NCI-H345 treated with DMSO at 0.1 percent for 48 hours (cell line): ENCODE data around the gene MAP7.

ENCODE experiments used
- DNase-seq: peaks from one replicate; lab custom pipeline; 2025; ENCODE audit not compliant: unreplicated experiment; lab: John Stamatoyannopoulos, UW

Gene MAP7

DNA sequence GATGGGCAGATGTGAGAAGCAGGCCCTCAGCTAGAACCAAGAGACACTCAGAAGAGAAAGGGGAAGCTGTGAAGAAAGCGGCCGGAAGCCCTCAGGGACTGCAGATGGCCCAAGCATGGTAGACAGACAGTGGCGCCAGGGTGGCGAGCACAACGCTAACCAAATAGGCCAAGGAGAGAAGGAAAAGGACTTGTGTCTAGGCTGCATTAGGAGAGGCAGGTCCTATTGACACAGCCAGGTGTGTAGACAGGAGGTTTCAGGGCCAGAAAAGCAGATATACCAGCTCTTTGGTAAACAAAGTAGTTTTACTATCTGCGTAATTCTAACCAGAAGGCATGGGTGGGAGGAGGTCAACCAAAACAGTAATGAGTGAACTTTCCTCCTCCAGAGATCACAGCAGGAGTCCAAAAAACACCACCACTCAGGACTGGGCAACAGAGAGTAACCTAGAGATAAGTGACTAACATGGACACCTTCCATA is 15.8 kb upstream of the MAP7 start:
- DNase-seq: no peak

DNA sequence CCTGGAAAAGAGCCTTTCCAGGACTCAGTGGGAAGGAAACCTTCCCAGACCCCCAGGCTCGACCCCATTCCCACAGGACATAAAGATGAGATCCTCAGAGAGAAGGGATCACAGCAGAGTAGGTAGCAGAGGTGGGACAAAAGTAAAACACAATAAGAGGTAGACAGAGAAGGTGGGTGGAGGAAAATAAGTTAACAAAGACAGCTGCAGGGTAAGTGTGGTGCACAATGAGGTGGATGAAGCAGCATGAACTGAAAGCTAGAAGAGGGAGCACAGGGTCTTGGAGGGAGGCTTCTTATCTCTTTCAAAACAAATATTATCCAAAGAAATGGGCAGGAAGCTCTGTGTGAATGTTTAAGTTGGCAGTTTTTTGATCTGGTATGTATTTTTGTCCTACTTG is 14.0 kb upstream of the MAP7 start:
- no peak for DNase-seq

DNA sequence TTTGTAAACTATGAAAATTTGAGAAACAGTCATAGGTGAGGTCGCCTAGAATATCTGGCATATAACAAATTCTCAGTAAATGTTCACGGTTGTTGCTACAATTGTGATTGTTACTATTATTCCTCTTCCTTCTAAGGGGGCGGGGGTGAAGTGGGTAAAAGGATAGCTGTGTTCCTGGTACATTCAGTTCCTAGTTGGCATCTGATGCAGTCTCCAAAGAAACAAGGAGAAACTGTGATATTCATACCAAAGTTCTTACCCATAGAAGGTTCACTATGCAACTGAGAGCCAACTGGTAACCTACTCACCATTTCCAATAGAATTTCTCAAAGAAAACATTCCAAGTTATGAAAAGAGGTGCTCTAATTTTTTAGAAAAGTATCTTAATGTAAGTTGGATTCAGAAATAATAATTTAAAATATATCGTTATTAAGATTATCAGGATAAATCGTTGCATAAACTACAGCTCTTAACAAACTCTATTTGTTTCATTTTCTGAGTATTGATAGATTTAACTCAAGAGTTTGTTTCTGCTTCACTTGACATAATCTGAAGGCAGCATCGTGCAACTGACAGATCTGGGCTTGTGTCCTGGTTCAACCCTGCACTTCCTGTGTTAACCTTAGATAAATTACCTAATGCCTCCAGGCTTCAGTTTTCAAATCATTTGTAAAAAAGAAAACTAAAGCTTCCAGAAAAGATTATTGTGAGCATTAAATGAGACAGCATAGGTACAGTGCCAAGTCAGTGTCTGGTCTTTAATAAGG is 13.3 kb upstream of the MAP7 start:
- no peak for DNase-seq

DNA sequence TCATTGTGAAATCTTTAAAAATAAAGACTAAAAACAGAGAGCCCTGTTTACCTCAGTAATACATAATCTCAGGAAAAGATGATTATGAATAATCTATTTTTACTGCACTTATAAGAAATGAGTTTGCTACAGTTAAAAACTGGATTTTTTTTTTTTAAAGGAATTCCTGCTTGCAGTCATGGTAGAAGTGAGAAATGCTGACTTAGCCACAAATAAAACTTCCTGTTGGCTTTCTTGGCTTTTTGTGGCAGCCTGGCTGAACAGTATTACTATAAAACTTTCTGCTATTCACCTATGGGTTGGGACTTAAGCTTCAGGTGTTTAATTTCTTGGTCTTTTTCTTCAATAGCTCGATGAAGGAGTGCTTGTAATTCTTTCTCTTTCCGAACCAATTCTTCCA is 12.0 kb upstream of the MAP7 start:
- no peak for DNase-seq

DNA sequence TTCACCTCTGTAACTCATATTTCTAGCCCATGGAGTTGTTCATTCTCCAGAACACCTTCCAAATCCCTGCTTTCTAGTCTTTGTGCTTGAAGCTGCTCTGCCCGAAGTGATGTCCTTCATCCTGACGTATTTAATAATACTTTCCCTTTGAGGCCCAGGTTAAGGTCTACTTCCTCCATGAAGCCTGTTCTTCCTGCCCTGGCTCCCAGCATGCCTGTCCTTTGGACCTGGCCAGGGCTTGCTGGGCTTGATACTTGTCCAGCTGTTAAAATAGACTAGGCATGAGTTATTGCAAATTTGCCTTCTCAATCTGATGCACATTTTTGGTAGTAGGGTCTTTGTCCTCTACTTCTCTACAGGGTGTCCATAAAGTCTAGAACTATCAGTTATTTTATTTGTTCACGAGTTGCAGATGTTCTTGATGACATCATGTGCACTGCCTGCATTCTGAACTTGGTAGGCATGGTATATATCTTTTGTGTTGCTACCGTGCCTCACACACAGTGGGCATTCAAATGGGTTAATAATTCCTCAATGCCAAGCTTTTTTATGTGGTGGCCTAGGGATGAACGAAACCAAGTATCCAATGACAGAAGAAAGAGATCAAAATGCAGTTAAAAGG is 3.1 kb upstream of the MAP7 start:
- DNase-seq: no peak

DNA sequence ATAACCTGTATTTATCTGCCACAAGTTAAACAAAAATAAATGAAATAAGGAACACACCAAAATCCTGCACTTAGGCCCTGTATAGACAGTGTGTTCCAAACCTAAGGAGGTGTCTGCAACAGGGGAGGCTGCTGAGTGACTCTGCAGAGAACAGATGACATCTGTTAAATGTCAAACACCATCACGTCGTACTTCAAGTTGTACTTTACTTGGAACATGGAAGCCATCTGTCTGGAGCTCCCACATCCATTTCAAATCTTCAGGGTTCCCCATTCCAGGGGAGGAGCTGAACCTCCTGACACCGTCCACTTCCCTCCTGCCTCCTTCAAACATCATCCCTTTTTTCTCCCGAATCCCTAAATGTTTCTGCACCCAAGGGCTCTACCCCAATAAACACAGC is 1.8 kb upstream of the MAP7 start:
- DNase-seq: no peak

DNA sequence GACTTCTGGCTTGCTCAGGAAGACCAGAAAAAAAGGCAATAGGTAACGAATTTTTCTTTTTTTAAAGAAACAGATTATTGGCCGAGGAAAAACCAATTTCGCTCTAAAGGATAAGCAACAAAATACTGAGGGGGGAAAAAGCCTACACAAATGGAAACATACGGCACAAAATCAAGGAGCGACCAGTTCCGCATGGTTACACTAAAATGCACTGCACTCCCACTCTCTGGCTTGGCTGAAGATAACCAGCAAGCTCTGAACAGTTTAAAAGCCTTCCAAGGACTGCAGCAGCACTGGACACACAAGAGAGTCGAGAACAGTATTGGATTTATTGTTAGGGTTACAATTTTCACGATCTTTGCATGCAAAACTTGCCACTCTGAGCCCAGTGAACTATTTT is 881 bp upstream of the MAP7 start:
- no peak for DNase-seq

DNA sequence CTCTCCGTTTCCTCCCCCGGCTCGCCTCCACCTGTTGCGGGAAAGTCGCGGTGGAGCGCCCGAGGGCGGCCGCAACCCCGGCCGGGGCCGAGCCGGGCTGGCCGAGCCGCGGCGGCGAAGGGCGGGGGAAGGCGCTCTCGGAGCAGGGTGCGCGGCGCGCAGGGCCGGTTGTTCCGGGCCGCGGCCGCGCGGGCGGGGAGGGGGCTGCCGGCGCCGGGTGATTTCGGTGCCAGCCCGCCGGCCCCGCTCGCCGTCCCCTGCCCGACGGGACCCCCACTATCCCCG is 235 bp downstream of the MAP7 start:
- DNase-seq: no peak

DNA sequence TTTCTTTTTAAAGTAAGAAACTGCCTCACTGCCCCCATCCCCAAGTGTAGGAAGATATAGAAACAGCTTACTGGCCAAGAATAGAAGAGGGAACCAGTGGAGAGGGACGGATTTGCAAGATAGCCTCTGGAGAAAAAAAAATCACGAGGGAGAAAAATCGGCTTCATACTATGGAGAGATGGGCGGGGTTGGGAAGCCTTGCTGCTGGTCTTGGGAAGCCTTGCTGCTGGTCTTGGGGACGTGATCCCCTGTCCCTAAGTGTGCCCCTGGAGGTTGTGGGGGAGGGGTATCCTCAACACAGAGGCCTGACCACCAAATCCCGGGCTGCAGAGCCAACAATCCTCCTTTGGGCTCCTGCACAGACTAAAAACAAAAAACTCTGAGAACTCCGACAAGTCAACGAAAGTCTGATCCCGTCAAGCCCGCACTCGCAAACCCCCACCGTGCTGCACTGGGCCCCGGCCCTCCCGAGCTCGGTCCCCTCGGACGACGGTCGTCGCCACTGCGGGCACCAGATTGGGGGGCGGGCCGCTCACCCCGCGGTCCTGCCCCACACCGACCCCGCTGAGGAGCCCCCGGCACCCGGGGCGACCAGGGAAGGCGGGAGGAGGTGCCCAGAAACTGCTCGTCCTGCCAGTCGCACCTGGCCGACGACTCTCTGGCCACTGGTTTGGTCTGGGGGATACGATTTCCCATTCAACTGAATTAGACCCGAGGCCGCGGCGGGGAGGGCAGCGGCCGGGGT is 750 bp downstream of the MAP7 start:
- DNase-seq: no peak

DNA sequence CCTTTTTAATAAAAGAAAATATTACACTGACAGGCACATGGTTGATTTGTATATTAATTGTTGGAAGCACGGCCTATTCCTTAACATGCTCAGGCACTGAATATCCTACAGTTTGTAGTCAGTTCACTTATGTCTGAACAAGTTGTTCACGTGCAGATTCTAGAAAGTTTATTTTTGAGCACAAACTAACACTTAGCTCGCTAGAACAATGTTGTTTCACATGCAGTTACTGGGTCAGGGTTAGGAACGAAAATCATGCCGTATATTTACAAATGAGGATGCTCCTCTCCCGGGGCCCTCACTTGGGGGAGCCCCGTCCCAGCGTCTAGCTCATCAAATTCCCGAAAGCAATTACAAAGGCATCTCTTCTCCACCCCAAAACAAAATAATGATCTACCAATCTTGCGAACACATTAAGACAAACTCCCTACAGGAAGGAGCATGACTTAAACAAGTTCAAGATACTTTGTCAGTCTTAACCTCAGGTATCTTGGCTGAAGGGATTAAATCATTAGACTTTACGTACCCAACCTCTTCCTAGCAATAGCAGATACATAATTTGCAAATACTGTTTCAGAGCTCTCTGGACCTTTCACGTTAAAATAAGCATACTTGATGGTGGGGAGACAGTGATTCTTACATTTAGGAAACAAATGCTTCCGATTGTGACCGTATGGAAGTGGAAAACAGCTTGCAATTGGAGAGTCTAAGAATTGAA is 1.5 kb downstream of the MAP7 start:
- DNase-seq: no peak

DNA sequence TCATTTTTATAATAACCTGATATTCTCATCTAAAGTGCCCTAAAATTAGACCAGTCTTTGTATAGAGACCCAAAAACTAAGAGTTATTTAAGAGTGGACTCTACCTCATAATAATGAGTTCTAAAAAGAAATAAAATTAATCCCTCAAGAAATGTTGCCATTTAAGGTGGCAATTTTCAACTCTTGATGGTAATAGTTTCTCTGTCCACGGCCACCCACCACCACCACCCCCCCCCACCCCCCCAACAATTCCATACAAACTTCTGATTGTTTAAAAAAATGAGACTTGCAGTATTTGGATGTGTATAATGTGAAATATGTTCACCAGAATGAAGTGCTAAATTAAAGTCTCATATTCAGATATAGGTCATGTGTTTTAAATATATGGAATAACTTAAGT is 2.4 kb downstream of the MAP7 start:
- no peak for DNase-seq

DNA sequence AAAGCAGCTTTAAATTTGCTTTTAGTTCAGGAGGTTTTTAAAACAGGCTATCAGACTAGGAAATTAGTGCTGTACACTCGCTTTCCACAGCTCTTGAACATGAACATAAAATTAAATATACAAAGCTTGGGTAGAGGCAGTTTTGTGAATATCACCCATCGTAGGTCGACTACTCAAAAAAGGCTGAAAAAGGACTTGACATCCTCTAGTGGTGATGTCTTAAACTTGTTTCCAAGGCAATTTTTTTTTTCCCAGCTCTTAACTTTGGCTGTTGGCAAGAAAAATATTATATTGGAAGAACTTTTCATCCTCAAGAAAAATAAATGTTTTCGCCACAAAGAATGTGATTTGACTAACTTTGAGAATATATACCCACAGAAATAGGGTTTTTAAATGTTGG is 2.9 kb downstream of the MAP7 start:
- DNase-seq: no peak

DNA sequence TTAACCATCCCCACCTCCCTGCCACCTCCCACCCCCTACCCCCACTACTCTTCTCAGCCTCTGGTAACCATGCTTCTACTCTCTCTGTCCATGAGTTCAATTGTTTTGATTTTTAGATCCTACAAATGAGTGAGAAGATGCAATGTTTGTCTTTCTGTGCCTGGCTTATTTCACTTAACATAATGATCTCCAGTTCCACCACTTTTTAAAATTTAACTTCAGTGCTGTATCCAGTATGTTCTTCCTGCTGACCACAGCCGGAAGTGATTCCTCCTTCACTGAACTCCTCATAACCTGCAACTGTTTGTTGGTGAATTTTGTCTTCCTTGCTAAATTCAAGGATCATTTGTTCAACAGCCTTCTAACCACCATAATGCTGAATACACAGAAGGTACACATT is 3.9 kb downstream of the MAP7 start:
- DNase-seq: no peak

DNA sequence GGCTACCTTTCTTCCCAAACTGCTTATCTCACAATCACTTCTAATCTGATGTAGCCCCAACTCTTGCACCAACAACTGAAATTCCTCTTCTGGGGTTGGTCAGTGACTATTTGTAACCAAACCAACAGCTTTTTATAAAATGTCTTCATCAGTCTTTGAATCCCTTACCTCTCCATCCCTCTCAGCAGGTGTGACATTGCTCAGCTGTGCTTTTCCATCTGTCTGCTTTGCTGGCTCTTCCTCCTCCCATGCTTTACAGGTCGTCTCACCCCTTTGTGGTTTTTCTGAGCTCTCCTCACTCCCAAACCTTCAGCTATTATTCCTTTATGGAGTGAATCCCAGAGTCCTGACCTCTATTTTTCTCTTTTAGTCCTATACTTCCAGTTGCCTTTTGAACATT is 5.9 kb downstream of the MAP7 start:
- DNase-seq: no peak

DNA sequence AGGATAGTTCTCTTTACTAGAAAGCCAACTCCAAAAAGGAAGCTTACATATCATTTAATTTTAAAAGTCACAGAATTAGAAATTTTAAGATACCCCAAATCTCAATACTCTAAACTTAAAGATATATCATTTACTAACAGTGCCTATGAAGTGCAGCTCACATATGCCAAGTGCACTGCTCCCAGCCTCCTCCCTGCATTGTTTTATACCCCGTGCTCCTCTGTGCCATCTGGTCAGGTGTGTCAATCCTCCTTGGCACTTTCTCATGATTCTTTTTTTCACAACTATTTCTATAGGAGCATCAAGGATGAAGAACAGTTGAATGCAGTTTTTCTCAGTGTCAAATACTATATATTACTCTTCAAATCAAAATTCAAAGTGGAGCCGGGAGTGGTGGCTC is 8.8 kb downstream of the MAP7 start:
- no peak for DNase-seq

DNA sequence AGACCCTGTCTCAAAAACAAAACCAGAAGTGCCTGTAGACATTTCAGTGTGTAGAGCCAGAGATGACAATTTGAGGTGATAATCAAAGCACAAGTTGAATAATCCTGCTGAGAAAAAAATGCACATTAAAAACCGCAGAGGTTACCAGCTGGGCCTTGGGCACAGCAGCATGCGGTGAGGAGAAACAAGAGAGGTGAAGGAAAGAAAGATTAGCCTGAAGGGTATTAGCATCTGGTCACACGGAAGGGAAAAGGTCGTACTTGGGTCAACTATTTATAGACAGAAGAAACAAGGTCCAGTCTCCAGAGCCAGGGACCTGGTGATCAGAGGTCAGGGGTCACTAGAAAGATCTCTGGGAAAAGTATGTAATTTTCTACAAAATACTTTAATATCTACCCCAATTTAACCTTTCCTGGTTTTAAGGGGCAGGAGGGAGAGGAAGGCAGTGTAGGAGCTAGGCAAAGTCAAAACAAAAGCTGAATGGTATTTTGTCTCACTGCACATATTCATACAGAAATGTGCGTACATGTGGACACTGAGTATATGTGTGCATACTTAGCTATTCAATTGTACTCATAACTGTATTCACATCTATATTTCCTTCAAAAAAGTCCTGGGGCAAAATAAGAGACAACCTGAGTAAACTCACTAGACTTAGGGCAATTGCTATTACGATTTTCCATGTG is 10.1 kb downstream of the MAP7 start:
- DNase-seq: no peak

DNA sequence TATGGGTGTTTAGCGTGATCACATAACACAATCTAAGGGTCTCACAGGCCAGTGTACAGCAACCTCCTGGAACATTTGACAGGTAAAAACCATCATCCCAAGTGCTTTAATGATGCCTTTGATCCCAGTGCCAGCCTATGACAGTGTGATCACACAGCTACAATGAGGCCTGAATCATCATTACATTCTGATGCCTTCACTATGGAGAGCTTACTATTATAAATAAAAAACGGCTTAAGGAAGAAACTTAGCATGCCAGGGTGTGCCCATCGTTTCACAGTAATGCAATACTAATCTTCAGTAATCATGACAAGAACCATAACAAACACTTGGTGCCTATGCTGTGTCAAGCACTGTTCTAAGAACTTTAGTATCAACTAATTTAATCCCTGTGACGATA is 11.4 kb downstream of the MAP7 start:
- DNase-seq: no peak

DNA sequence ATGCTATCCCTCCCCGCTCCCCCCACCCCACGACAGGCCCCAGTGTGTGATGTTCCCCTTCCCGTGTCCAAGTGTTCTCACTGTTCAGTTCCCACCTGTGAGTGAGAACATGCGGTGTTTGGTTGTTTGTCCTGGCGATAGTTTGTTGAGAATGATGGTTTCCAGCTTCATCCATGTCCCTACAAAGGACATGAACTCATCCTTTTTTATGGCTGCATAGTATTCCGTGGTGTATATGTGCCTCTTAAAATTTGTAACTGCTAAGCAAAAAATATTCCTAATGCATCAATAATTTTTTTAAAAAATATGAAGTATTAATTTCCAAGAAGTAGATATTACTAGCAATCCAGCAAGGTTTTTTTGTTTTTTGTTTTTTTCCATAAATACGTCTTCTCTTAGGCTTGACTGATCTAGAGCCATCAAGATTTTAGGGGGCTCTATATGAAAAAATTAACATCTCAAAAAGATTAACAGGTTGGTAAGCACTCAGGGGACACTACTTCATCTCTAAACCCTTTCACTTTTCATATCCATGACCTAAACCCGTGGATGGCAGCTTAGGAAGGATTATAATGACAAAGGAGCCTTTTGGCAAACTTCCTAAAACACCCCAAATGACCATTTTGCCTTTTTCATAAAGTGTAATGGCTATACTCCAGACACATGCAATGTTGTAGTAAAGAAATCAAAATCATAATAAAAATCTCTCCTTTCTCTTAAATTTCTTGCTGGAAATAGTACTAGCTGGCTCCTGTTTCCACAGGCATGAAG is 14.2 kb downstream of the MAP7 start:
- DNase-seq: no peak

DNA sequence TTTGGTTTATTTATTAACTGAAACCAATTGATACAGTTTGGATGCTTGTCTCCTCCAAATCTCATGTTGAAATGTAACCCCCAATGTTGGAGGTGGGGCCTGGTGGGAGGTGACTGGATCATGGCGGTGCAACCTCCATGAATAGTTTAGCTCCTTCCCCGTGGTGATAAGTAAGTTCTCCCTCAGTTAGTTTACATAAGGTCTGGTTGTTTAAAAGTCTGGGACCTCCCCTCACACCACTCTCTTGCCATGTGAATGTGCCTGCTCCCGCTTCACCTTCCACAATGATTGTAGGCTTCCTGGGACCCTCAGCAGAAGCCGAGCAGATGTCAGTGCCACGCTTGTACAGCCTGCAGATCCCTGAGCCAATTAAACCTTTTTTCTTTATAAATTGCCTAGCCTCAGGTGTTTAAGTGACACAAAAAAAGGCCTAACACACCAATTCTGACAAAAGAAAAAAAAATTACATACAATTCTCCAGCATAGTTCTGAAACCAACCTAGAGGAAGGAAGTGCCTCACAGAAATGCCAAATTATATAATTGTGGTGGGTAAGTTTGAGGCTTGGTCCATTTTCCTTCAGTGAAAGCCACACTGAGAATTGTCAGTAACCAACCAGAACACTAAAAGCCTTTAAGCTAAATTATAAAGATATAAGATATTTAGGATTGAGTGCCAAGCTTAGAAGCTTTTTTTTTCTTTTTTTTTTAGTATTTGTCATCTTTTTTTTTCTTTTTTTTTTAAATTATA is 15.0 kb downstream of the MAP7 start:
- DNase-seq: no peak

DNA sequence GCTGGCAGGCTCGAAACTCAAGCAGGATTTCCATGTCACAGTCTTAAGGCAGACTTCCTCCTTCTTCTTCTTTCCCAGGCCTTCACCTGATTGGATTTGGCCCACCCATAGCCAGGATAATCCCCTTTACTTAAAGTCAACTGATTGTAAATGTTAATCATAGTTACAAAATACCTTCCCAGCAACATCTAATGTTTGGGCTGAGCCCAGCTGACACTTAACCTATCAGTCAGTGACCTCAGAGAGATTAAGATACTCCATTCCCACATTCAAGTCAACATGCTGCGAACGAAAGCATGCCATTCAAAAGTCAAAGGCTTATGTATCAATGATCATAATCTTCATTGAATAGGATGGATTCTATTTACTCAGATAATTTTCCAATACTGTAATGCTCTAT is 16.0 kb downstream of the MAP7 start:
- DNase-seq: no peak
